Transverse colon (tissue), 3 donors: ENCODE measurements around the gene ZNF23.

Experiments
- CTCF ChIP-seq, 5 experiments: fragments of 200-600 bp in 3 of 5; fragments of 450-650 bp in 2 of 5; sonication (generic) in 3 of 5; IDR thresholded peaks; 1 replicate in 2 of 5; 2 replicates in 3 of 5; pipeline ENCODE4 v1.5.1; 2016 to 2017; ENCODE audit warnings: antibody characterized with exemption in 5 of 5, inconsistent platforms in 3 of 5, mild to moderate bottlenecking in 2 of 5, moderate library complexity in 1 of 5
- POLR2A ChIP-seq: fragments of 450-650 bp; IDR thresholded peaks from one replicate; pipeline ENCODE4 v1.6.1; 2016; ENCODE audit warnings: antibody characterized with exemption, mild to moderate bottlenecking, moderate library complexity

- TF ChIP-seq CTCF (IDR thresholded peaks at IDR 0.05): no peak
- TF ChIP-seq POLR2A: no peak
These were observed 1.1 kb downstream of the ZNF23 start for GRCh38 chr16:71460941-71461340.
